Esophagus squamous epithelium (tissue), 4 donors: ENCODE measurements around the gene SNAP91.

Source experiments
- CTCF ChIP-seq, 6 experiments: fragments of 450-650 bp in 4 of 6; fragments of 200-600 bp in 2 of 6; sonication (generic) in 2 of 6; IDR thresholded peaks; one replicate each; pipeline ENCODE4 v1.5.1; 2016 to 2019; ENCODE audit warnings: antibody characterized with exemption in 6 of 6, mild to moderate bottlenecking in 4 of 6, moderate library complexity in 4 of 6
- POLR2A ChIP-seq, 4 donors: fragments of 450-650 bp; IDR thresholded peaks; one replicate each; pipeline ENCODE4 v1.6.1; 2017; ENCODE audit warnings: antibody characterized with exemption in 4 of 4, mild to moderate bottlenecking in 4 of 4, moderate library complexity in 3 of 4

- no peak for TF ChIP-seq POLR2A (IDR thresholded peaks at IDR 0.05)
- TF ChIP-seq CTCF (IDR thresholded peaks at IDR 0.05): no peak
These were observed 203.5 kb downstream of the SNAP91 start for GRCh38 chr6:83505356-83505755.
